GM10266 (cell line): Measurements from ENCODE around the gene DNAAF8.
"Not testable (repeated sequence)": the region's sequence is repeated elsewhere in the genome, so short reads cannot be mapped to it uniquely, and the experiment has no call there.

ENCODE experiments used
- DNase-seq: peaks from one replicate; pipeline ENCODE4 v3.0.0; 2012; ENCODE audit errors: extremely low spot score
- CTCF ChIP-seq: IDR thresholded peaks from 2 replicates; pipeline ENCODE4 v1.5.1; 2012; ENCODE audit warnings: mild to moderate bottlenecking, low read depth; ENCODE audit not compliant: control insufficient read depth, insufficient read depth; ENCODE audit errors: missing control alignments

The DNAAF8 gene

GRCh38 chr16:4737545-4737944 lies 3.2 kb downstream of the DNAAF8 start:
- no peak for DNase-seq
- no peak for TF ChIP-seq CTCF

- DNase-seq = not testable (repeated sequence)
Observed at GRCh38 chr16:4738370-4738769, 4.0 kb downstream of the DNAAF8 start.

- no peak for TF ChIP-seq CTCF
- no peak for DNase-seq
Observed at GRCh38 chr16:4743226-4743878, 9.0 kb downstream of the DNAAF8 start.

- no peak for DNase-seq
- TF ChIP-seq CTCF = no peak
Observed at GRCh38 chr16:4744555-4745273, 10.4 kb downstream of the DNAAF8 start.

GRCh38 chr16:4745274-4745569 lies 10.9 kb downstream of the DNAAF8 start:
- no peak for TF ChIP-seq CTCF
- DNase-seq = no peak

GRCh38 chr16:4746215-4746614 lies 11.9 kb downstream of the DNAAF8 start:
- TF ChIP-seq CTCF = no peak
- no peak for DNase-seq

GRCh38 chr16:4746991-4747574 lies 12.7 kb downstream of the DNAAF8 start:
- DNase-seq = no peak
- no peak for TF ChIP-seq CTCF
